Iris pigment epithelial cell (primary cell): ENCODE measurements around the gene SPATA4.

Source experiments
- DNase-seq: peaks from one replicate; pipeline ENCODE4 v3.0.0-alpha.2; 2011; ENCODE audit warnings: low read depth

SPATA4 gene

GRCh38 chr4:176189891-176190795 is 5.2 kb downstream of the SPATA4 start:
- DNase-seq, result peak; percentile 45

- DNase-seq, result no peak
These were observed 6.7 kb downstream of the SPATA4 start for GRCh38 chr4:176188654-176189053.

GRCh38 chr4:176187624-176188023 is 7.8 kb downstream of the SPATA4 start:
- DNase-seq, result peak; percentile 84

- peak; percentile 79 for DNase-seq
These were observed 8.6 kb downstream of the SPATA4 start for GRCh38 chr4:176186671-176187395.

- no peak for DNase-seq
These were observed 9.3 kb downstream of the SPATA4 start for GRCh38 chr4:176186067-176186466.

GRCh38 chr4:176185051-176185450 is 10.3 kb downstream of the SPATA4 start:
- DNase-seq, result peak; percentile 93

GRCh38 chr4:176163041-176163440 is 32.3 kb downstream of the SPATA4 start:
- no peak for DNase-seq

- DNase-seq, result no peak
These were observed 38.7 kb downstream of the SPATA4 start for GRCh38 chr4:176156656-176157055.

GRCh38 chr4:176153124-176153523 is 42.3 kb downstream of the SPATA4 start:
- DNase-seq, result peak; percentile 57

- DNase-seq, result no peak
These were observed 44.7 kb downstream of the SPATA4 start for GRCh38 chr4:176150704-176151103.

GRCh38 chr4:176150356-176150682 is 45.1 kb downstream of the SPATA4 start:
- peak; percentile 36 for DNase-seq

GRCh38 chr4:176149680-176150355 is 45.6 kb downstream of the SPATA4 start:
- no peak for DNase-seq

GRCh38 chr4:176142253-176142652 is 53.1 kb downstream of the SPATA4 start:
- DNase-seq, result no peak

- no peak for DNase-seq
These were observed 55.9 kb downstream of the SPATA4 start for GRCh38 chr4:176139518-176139917.

GRCh38 chr4:176137631-176138030 is 57.8 kb downstream of the SPATA4 start:
- DNase-seq, result peak; percentile 28

- DNase-seq, result no peak
These were observed 60.7 kb downstream of the SPATA4 start for GRCh38 chr4:176134670-176135069.
